Measurements from ENCODE around the gene CNNM4.

The CNNM4 gene

DNA sequence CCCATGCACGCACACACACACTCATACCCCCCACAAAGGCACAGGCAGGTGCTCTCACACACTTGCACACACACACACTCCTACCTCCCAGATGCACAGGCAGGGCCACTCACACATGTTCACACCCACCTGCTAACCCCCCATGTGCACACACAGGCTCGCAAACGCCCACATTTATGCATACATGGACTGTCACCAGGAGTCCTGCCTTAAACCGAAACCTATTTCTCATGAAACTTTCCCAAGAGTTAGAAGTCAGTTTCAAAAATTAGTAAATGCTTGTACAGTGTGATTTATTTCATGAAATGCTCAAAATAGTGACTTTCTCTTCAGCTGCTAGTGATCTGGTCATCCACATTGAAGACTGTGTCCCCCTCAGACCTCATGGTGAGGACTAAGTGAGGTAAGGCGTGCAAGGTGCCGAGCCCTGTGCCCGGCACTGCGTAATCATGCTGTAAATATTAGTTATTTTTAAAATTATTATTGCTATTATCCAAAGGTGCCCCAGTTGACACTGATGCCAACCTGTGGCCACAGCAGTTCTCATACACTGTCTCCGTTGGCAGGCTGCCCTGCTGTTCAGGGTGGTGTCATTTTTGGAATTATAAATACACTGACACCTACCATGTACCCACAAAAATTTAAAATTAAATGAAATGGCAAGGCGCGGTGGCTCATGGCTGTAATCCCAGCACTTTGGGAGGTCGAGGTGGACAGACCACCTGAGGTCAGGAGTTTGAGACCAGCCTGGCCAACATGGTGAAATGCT, 12.4 kb downstream of the CNNM4 start:
- peak; percentile 48 for DNase-seq (ENCODE audit: low read depth)
- no peak overlapping the region; the same call in 1 of the 2 replicates for H3K4me3 ChIP-seq (ENCODE audit: low read depth, low read length)
- TF ChIP-seq, protein P1, sequence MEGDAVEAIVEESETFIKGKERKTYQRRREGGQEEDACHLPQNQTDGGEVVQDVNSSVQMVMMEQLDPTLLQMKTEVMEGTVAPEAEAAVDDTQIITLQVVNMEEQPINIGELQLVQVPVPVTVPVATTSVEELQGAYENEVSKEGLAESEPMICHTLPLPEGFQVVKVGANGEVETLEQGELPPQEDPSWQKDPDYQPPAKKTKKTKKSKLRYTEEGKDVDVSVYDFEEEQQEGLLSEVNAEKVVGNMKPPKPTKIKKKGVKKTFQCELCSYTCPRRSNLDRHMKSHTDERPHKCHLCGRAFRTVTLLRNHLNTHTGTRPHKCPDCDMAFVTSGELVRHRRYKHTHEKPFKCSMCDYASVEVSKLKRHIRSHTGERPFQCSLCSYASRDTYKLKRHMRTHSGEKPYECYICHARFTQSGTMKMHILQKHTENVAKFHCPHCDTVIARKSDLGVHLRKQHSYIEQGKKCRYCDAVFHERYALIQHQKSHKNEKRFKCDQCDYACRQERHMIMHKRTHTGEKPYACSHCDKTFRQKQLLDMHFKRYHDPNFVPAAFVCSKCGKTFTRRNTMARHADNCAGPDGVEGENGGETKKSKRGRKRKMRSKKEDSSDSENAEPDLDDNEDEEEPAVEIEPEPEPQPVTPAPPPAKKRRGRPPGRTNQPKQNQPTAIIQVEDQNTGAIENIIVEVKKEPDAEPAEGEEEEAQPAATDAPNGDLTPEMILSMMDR (IDR thresholded peaks at IDR 0.05; ENCODE audit: low read depth, low read length, missing control alignments), result no peak

DNA sequence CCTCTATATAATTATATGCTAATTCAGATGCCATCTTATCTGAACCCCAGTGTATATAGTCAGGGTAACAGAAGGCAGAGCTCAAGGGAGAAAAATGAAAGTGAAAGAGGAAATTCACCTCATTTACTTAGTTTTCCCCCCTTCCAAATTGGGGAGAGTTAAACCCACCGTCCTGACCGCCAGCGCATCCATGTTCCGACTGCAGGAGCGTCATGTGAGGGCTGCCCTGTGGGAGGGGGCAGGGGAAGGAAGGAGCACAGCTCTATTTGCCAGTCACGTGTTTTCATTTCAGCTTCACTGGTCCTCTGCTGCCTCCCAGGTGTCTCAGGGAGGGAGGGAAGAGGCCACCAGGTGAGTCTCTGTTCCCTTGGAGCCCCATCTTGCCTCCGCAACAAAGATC, 13.2 kb downstream of the CNNM4 start:
- no peak for DNase-seq (ENCODE audit: low read depth)
- H3K4me3 ChIP-seq (ENCODE audit: low read depth, low read length), result peak overlapping the region; percentile 54
- TF ChIP-seq, protein P1 (IDR thresholded peaks at IDR 0.05; ENCODE audit: low read depth, low read length, missing control alignments), result no peak

DNA sequence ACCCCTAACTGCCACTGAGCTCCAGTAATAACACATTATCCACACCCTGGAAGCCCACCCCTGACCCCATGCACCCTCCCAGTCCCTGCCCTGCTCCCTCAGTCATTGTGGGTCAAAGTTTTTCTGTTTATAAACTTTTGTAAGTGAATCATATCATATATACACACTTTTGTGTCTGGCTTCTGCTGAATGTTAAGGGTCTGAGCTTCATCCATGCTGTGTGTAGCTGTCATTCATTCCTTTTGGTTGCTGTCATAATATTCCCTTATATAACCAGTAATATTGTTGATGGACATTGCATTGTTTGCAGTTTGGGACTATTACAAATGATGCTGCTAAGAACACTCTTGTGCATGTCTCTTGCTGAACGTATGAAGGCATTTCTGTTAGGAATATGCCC, 14.5 kb downstream of the CNNM4 start:
- no peak for DNase-seq (ENCODE audit: low read depth)
- no peak overlapping the region for H3K4me3 ChIP-seq (ENCODE audit: low read depth, low read length)
- TF ChIP-seq, protein P1 (IDR thresholded peaks at IDR 0.05; ENCODE audit: low read depth, low read length, missing control alignments), result no peak

DNA sequence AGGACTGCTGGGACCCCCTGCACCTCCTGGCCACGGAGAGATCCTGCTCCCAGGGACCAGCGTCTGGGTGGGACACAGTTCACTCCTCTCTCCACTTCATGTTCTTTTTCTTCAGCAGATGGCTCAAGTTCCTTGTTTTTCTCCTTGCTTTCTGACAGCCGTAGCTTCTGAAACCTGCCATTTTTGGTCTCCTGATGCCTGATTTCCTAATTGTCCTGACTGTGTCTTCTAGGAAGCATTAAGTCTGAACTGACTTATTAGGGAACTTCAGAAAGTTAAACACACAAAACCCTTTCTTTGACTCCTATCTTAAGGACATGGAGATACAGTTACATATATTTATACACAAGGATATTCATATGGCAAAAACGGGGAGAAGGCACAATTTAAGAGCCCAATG, 22.7 kb downstream of the CNNM4 start:
- TF ChIP-seq, protein P1 (IDR thresholded peaks at IDR 0.05; ENCODE audit: low read depth, low read length, missing control alignments), result no peak
- no peak for DNase-seq (ENCODE audit: low read depth)
- H3K4me3 ChIP-seq (ENCODE audit: low read depth, low read length), result no peak overlapping the region

DNA sequence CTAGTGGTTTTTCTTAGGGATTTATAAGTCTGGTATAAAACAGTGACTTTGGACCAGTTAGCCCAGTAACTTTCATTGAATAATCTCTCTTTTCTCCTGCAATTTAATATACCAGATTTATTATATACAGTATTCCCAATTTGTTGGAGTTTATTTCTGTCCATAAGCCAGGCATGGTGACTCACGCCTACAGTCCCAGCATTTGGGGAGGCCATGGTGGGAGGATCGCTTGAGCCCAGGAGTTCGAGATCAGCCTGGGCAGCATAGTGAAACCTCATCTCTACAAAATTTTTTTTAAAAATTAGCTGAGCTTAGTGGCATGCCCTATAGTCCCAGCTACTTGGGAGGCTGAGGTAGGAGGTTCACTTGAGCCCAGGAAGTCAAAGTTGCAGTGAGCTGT, 26.7 kb downstream of the CNNM4 start:
- H3K4me3 ChIP-seq (ENCODE audit: low read depth, low read length), result no peak overlapping the region
- TF ChIP-seq, protein P1 (IDR thresholded peaks at IDR 0.05; ENCODE audit: low read depth, low read length, missing control alignments), result no peak
- DNase-seq (ENCODE audit: low read depth), result no peak

DNA sequence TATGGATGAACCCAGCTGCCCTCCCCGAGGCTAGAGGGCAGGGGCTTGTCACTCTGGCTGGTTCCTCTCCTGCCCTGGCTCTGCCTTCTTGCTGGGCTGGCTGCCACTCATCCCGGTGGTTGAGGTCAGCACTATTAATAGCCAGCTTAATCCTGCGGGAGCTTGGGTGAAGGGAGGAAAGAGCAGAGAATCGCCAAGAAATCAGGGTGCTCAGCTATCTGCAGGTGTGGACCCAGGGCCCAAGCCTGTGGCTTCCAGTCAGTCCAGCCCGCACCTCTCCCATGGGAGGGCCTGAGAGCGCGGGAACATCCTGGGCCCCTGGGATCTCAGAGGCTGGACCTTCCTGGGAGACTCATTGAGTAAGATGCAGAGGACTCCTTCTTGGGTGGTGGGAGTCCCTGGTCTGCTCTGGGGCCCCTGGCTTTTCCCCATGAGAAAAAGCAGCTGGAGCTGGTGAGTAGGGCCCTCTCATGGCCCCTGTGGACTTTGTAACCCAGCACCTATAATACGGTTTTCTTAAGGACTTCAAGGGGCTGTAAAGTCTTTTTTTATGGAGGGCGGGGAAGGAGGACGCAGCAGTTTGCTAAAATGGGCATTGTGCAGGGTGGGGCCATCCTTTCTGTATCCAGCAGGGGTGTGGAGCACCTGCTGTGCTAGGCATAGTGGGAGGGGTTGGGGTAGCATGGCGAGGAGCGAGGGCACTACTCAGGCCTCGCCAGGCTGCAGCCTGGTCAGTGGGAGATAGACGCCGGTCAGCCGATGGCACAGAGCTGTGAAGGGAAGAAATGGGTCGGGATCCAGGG, 27.9 kb downstream of the CNNM4 start:
- TF ChIP-seq, protein P1 (IDR thresholded peaks at IDR 0.05; ENCODE audit: low read depth, low read length, missing control alignments), result no peak
- no peak overlapping the region for H3K4me3 ChIP-seq (ENCODE audit: low read depth, low read length)
- DNase-seq (ENCODE audit: low read depth), result no peak
